CD4-positive, alpha-beta T cell treated with Interferon gamma for 1 hour (primary cell): ENCODE data around the gene COL19A1.
"Not testable (repeated sequence)": the region's sequence is repeated elsewhere in the genome, so short reads cannot be mapped to it uniquely, and the experiment has no call there.

Source experiments
- DNase-seq: peaks from one replicate; pipeline ENCODE4 v3.0.0-alpha.2; 2020

The COL19A1 gene

DNA sequence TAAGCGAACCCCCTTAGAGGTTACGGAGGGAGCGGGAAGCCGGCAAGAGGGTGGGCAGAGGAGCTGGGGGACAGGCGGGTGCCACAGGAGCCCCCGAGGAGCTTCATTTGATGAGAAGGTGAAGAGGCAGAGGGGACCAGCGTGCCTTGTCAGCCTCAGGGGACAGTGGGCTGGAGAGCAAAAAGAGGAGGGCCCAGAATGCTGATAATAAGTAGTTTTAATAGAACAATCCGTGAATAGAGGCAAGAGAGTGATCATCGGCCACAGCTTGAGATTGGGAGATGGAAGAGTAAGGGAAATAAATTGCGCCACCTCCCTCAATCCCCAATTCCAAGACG is 1.3 kb downstream of the COL19A1 start:
- no peak for DNase-seq

- DNase-seq, result no peak
Measured at GRCh38 chr6:69868252-69868804, 2.0 kb downstream of the COL19A1 start.

DNA sequence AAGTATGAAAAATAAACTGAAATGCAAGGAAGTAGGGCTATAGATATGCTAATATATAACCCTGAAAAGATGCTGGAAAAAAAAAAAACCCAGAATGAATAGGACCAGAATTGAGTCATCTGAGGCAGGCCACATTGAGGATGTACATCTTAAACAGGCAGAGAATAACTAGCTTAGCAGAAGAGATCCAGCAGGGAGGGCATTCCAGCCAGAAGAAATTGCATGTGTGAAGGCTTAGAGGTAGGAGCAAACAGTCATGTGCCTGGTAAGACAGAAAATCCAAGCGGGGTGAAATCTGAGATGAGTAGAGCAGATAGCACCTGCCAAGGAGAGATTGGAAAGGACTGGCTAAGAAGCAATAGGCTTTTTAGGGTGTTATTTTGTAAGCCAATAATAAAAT is 2.6 kb downstream of the COL19A1 start:
- no peak for DNase-seq

DNA sequence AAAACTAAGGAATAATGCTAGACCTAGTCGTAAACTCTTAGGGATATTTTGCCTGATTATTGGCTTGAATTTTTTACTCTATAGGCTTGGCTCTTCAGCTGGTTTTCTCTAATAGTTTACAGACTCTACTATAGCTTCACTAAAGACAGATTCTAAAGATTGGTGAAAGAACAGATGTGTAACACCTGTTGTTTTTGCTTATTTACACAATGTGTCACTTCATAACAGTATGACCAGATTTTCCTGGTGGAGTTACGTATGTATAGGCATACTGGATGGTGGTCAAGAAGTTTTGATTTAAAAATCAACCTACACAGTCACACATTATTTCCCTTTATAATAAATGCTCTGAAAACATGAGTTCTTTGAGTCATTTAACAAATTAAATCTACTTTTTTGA is 4.8 kb downstream of the COL19A1 start:
- DNase-seq, result no peak

DNA sequence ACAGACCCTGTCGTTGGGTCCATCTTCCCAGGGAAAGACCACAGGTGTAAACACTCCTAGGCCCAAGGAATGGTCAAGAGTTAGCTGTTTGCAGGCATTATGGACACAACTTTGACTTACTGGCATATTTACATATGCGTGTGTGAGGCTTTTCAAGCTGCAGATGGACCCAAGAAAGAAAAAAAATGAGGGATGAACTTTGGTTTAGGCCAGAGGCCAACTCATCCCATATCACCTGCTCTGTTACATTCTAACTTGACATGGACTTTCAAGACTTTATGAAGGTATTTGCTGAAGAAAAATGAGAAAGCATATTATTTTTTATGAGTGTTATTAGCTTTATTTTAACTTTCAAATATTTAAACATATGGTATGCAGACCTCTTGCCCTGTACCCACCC is 6.9 kb downstream of the COL19A1 start:
- DNase-seq, result no peak

DNA sequence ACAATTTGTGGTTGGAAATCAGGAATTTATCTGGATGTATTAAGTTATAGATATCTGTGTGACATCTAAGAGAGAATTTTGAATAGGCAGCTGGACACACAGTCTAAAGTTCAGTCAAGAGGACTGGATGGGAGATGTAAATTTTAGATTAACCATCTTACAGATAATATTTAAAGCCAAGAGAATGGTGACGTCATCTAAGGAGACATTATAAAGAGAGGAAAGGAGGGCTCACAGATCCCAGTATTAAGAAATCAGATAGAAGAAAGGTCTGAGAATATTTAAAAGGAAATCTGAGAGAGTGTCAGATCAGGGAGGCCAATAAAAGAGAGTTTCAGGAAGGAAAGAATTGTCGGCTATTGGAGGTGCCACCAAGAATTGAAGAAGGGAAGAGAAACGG is 9.4 kb downstream of the COL19A1 start:
- DNase-seq, result no peak

DNA sequence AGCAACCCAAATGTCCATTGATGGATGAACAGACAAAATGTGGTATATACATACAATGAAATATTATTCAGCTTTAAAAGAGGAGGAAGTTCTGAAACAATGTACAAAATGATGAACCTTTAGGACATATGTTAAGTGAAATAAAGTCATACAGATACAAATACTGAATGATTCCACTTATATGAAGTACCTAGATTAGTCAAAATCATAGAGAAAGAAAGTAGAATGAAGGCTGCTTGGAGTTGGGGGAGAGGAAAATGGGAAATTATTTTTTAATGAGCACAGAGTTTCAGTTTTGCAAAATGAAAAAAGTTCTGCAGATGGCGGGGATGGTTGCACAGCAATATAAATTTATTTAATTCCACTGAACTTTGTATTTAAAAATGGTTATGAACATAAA is 12.4 kb downstream of the COL19A1 start:
- no peak for DNase-seq

GRCh38 chr6:69880601-69881000 is 14.2 kb downstream of the COL19A1 start:
- DNase-seq, result no peak

- DNase-seq, result peak; percentile 74
Measured at GRCh38 chr6:69881322-69882151, 15.2 kb downstream of the COL19A1 start.

DNA sequence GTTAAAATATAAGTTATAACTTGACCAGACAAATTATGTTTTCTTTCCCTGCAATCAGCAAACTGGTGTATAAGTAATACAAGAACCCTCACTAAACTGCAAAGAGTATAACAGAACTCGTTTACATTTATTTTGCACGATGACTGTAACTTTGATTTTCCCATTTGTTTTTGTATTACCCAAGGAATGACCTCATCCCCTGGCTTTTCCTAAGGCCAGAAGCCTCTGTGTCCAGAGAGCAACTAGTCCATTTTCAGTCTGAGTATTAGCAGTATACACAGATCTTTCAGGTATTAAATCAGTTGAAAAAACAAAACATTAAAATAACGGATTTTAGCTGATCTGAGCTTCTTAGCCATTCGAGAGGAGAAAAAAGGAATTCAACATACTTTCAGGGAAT is 17.2 kb downstream of the COL19A1 start:
- DNase-seq, result no peak

- DNase-seq, result no peak
Measured at GRCh38 chr6:69884231-69884630, 17.9 kb downstream of the COL19A1 start.

DNA sequence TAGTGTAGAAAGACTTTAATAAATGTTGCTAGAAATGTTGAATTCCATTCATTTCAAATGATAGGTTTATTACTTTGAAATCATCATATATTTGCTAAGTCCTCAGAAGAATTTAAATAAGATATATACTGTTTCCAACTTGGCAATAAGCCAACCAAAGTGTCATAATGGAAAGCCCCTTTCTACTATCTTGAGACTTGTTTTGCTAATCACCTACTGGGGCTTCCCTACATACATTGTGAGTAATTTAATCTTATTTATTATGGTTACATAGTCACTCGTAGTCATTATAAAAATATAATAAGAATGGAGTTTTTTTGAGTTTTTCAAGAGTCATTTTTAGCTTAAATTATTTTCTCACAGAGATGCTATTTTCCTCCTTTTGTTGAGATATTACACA is 20.7 kb downstream of the COL19A1 start:
- no peak for DNase-seq

DNA sequence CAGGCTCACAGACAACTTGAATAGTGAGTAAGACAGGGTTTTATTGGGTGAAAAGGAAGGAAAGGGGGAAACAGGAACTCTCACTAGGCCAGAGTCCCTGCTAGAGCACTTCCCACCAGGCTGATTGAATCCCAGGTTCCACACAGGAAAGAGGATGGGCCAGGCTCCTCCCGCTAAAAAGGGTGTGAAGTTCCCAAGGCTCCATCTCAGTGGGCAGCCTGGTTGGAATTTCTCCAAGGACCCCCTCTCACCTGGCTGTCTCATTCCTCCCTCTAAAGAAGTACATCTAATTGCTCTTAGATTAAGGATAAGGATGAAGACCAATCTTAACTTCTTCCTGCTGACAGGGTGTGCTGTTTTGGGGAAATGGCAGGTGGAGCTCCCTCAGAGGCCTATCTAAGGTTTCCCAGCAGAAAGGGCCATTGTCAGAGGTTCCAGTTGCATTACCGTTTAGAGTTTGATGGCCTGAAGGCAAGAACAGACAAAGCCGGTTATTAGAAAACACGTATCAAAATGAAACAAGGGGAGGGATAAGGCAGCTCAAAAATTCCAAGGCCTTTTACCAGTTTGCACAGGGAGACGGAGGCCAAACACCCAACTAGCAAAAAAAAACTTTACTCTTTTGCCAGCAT is 21.5 kb downstream of the COL19A1 start:
- DNase-seq, result no peak

GRCh38 chr6:69888482-69889233 is 22.3 kb downstream of the COL19A1 start:
- no peak for DNase-seq

DNA sequence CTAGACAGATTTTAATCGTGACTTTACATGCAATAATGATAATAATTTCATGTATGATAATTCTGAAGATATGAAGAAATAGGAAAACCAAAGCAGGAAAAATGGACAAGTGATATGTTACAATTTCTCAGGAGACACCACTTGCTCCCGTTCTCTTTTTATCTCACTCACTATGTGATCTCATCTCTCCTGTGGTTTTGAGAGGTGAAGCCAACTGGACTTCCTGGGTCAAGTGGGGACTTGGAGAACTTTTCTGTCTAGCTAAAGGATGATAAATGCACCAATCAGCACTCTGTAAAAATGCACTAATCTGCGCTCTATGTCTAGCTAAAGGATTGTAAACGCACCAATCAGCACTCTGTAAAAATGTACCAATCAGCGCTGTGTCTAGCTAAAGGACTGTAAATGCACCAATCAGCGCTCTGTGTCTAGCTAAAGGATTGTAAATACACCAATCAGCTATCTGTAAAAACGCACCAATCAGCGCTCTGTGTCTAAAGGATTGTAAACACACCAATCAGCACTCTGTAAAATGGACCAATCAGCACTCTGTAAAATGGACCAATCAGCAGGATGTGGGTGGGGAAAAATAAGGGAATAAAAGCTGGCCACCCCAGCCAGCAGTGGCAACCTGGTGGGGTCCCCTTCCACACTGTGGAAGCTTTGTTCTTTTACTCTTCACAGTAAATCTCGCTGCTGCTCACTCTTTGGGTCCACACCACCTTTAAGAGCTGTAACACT is 23.0 kb downstream of the COL19A1 start:
- not testable (repeated sequence) for DNase-seq

DNA sequence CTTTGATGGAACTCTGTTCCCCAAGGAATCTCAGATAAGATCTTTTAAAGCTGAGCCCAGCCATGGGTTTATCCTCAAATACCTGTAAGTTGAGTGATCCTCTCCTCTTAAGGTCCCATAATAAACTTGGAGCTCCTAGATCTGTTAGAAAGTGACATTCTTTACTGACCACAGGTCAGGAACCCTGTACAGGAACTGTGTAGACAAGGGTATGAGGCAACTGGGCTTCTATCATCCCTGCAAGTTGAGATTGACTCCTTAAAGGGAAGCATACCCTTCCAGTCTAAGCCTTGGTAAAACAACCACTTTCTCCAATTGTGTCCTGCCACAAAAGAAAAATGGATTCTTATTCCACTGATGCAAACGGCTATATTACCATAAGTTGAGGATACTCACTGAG is 26.2 kb downstream of the COL19A1 start:
- DNase-seq, result not testable (repeated sequence)

- not testable (repeated sequence) for DNase-seq
Measured at GRCh38 chr6:69893266-69893665, 26.9 kb downstream of the COL19A1 start.

DNA sequence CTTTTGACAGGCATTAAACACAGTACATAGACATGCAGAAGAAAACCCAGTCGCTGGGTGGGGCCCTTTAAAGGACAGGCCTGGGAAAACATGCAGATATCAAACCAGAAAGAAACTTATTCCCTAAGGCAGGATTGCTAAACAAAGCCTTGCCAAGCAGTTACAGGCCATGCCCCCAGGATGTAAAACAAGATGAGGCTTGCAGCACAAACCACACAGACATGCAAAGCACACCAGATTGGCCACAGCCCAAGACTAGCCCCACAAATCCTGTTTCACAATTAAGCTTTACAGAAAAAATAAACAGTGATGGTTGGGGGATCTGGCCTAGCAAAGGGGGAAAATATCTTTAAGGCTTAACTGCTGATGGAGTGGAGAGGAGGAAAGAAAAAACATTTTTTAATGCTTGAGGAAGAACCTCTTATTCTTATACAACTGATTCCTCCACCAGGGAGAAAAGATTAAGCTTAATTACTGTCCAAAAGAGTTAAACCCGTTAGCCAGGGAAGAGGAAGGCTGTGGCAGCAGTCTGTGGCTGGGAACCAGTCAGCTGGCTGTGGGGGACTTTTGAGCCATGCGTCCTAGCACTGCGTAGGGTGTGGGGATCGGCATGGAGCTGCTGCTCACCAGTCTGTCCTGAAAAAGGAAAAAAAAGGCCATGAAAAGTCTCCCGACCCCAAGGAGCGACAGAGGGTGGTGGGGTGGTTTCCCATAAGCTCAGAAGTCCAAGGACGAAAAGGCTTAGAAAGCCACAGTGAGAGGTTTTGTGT is 28.4 kb downstream of the COL19A1 start:
- no peak for DNase-seq

GRCh38 chr6:69895396-69895795 is 29.0 kb downstream of the COL19A1 start:
- no peak for DNase-seq

- DNase-seq, result no peak
Measured at GRCh38 chr6:69900869-69901268, 34.5 kb downstream of the COL19A1 start.

GRCh38 chr6:69901361-69901760 is 35.0 kb downstream of the COL19A1 start:
- DNase-seq, result no peak

DNA sequence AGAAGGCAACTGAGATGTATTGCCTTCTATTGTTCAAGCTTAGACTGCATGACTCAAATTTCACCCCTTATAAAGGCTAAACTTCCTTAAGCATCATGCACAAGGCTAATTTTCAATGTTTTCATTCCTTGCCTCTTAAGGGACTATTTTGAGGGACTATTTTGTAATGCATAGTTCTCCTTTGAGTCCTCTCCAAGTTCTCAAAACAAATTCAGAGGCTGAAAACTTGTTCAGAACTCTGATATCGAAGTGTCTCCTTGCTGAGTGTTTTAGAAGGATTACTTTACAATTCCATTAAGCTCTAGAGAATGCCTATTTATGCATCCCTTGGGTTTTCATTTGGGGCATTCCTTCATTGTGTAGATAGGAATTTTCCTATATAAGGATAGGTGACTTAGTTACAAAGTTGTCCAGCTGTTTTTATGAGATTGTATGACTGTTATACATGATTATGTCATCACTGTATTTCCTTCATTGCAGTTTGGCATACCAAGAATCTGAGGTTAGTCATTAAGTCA is 41.7 kb downstream of the COL19A1 start:
- no peak for DNase-seq
